Astrocyte (in vitro differentiated cells and primary cell): ENCODE data around the gene HMGCS2. TPM values are rescaled to one million over a fixed set of nuclear protein-coding genes. Genes with fewer than 3 reads are reported as not detected.

Source experiments
- DNase-seq: peaks from one replicate; pipeline ENCODE4 v3.0.0-alpha.2; 2010; ENCODE audit warnings: low read depth
- FAIRE-seq: peaks from 2 replicates; lab custom pipeline; 2011; peaks lifted over from hg19 to GRCh38; lab: Jason Lieb, UNC
- H2AFZ ChIP-seq: 2 replicates; pipeline ENCODE4 v1.6.0; 2012; ENCODE audit warnings: low read depth, low read length, inconsistent platforms
- H3K27ac ChIP-seq: 2 replicates; pipeline ENCODE4 v1.5.1; 2011; ENCODE audit warnings: low read depth, low read length, inconsistent platforms
- H3K27me3 ChIP-seq: 2 replicates; pipeline ENCODE4 v1.6.0; 2011; ENCODE audit warnings: low read length, inconsistent platforms; ENCODE audit not compliant: insufficient read depth
- H3K36me3 ChIP-seq: 2 replicates; pipeline ENCODE4 v1.5.1; 2011; ENCODE audit warnings: low read length, inconsistent platforms; ENCODE audit not compliant: insufficient read depth
- H3K4me1 ChIP-seq: 2 replicates; pipeline ENCODE4 v1.5.1; 2011; ENCODE audit warnings: low read length, inconsistent platforms; ENCODE audit not compliant: insufficient read depth
- H3K4me2 ChIP-seq: 2 replicates; pipeline ENCODE4 v1.6.0; 2012; ENCODE audit warnings: low read length, inconsistent platforms
- H3K4me3 ChIP-seq: 2 replicates; pipeline ENCODE4 v1.5.1; 2011; ENCODE audit warnings: low read depth, mild to moderate bottlenecking, low read length, inconsistent platforms; ENCODE audit not compliant: insufficient read depth
- H3K79me2 ChIP-seq: 2 replicates; pipeline ENCODE4 v1.6.0; 2012; ENCODE audit warnings: mild to moderate bottlenecking, low read length, inconsistent platforms; ENCODE audit not compliant: insufficient read depth
- H3K9ac ChIP-seq: 2 replicates; pipeline ENCODE4 v1.6.0; 2012; ENCODE audit warnings: mild to moderate bottlenecking, low read length, inconsistent platforms
- H3K9me3 ChIP-seq: 2 replicates; pipeline ENCODE4 v1.5.1; 2012; ENCODE audit warnings: low read depth, mild to moderate bottlenecking, low read length, inconsistent platforms; ENCODE audit not compliant: insufficient read depth
- H4K20me1 ChIP-seq: 2 replicates; pipeline ENCODE4 v1.6.0; 2012; ENCODE audit warnings: low read length, inconsistent platforms; ENCODE audit not compliant: insufficient read depth
- H3K27ac Mint-ChIP-seq: one replicate; pipeline ENCODE4 v1.8.0; 2021; ENCODE audit warnings: mild to moderate bottlenecking, mixed read lengths; ENCODE audit not compliant: unreplicated experiment
- H3K27me3 Mint-ChIP-seq: one replicate; pipeline ENCODE4 v1.8.0; 2021; ENCODE audit warnings: low read depth, mixed read lengths; ENCODE audit not compliant: unreplicated experiment
- H3K36me3 Mint-ChIP-seq: one replicate; pipeline ENCODE4 v1.8.0; 2021; ENCODE audit warnings: low read depth, mixed read lengths; ENCODE audit not compliant: unreplicated experiment
- H3K4me1 Mint-ChIP-seq: one replicate; pipeline ENCODE4 v1.8.0; 2021; ENCODE audit warnings: low read depth, mixed read lengths; ENCODE audit not compliant: unreplicated experiment
- H3K4me3 Mint-ChIP-seq: one replicate; pipeline ENCODE4 v1.8.0; 2021; ENCODE audit warnings: mild to moderate bottlenecking, moderate library complexity, mixed read lengths; ENCODE audit not compliant: unreplicated experiment
- H3K9me3 Mint-ChIP-seq: one replicate; pipeline ENCODE4 v1.8.0; 2021; ENCODE audit warnings: mild to moderate bottlenecking, mixed read lengths; ENCODE audit not compliant: unreplicated experiment
- EZH2 ChIP-seq: IDR thresholded peaks from 2 replicates; pipeline ENCODE4 v1.6.1; 2012; ENCODE audit warnings: mild to moderate bottlenecking, low read length, inconsistent platforms; ENCODE audit not compliant: insufficient read depth
- total RNA-seq: library from RNA; stranded (reverse); gene quantifications from 2 replicates; pipeline ENCODE4 v1.2.1, GENCODE V29; 2021
- TF ChIP-seq, protein P1 (sequence below): IDR thresholded peaks from 2 replicates; pipeline ENCODE4 v1.5.1; 2011; ENCODE audit warnings: low read depth, mild to moderate bottlenecking, inconsistent platforms, low read length, moderate library complexity; ENCODE audit not compliant: insufficient read depth

Gene HMGCS2
- total RNA-seq, 1 donor from 2014 or later = not detected

- Mint-ChIP-seq H3K27ac (peak overlapping the region; percentile 98), H3K27me3 (peaks cover 7% of the 10 kb centered on the region), H3K9me3 (no peaks in the 10 kb centered on the region), H3K4me3 (peak overlapping the region; percentile 89), H3K4me1 (peaks cover 32% of the 10 kb centered on the region), H3K36me3 (peaks cover 3% of the 10 kb centered on the region)
- Histone ChIP-seq H3K36me3 (no peaks in the 10 kb centered on the region), H3K9ac (no peak overlapping the region), H4K20me1 (peaks cover 12% of the 10 kb centered on the region), H3K4me2 (peak overlapping the region; percentile 99), H3K4me1 (peaks cover 12% of the 10 kb centered on the region), H3K9me3 (no peaks in the 10 kb centered on the region), H3K27me3 (peaks cover 6% of the 10 kb centered on the region), H3K4me3 (peak overlapping the region; percentile 58), H3K79me2 (peaks cover 22% of the 10 kb centered on the region), H2AFZ (no peak overlapping the region), H3K27ac (no peak overlapping the region)
- peak; percentile 22 for DNase-seq
- FAIRE-seq = no peak
- TF ChIP-seq, protein P1, sequence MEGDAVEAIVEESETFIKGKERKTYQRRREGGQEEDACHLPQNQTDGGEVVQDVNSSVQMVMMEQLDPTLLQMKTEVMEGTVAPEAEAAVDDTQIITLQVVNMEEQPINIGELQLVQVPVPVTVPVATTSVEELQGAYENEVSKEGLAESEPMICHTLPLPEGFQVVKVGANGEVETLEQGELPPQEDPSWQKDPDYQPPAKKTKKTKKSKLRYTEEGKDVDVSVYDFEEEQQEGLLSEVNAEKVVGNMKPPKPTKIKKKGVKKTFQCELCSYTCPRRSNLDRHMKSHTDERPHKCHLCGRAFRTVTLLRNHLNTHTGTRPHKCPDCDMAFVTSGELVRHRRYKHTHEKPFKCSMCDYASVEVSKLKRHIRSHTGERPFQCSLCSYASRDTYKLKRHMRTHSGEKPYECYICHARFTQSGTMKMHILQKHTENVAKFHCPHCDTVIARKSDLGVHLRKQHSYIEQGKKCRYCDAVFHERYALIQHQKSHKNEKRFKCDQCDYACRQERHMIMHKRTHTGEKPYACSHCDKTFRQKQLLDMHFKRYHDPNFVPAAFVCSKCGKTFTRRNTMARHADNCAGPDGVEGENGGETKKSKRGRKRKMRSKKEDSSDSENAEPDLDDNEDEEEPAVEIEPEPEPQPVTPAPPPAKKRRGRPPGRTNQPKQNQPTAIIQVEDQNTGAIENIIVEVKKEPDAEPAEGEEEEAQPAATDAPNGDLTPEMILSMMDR = no peak
- no peak for TF ChIP-seq EZH2
Observed at GRCh38 chr1:119713749-119714456, 54.8 kb downstream of the HMGCS2 start.

GRCh38 chr1:119713039-119713748, 55.5 kb downstream of the HMGCS2 start:
- no peak for FAIRE-seq
- no peaks in the 10 kb centered on the region for H3K9me3 ChIP-seq
- H3K27me3 Mint-ChIP-seq = peaks cover 11% of the 10 kb centered on the region

More at GRCh38 chr1:119713039-119713748, 55.5 kb downstream of the HMGCS2 start:
- DNase-seq = peak; percentile 26
- Histone ChIP-seq H4K20me1 (peaks cover 12% of the 10 kb centered on the region), H3K79me2 (peaks cover 22% of the 10 kb centered on the region), H3K4me2 (peak overlapping the region; percentile 99), H3K27ac (no peak overlapping the region), H3K36me3 (no peaks in the 10 kb centered on the region), H3K4me1 (peaks cover 12% of the 10 kb centered on the region), H2AFZ (peak overlapping the region; percentile 67), H3K27me3 (peaks cover 6% of the 10 kb centered on the region), H3K4me3 (peak overlapping the region; percentile 58), H3K9ac (peak overlapping the region; percentile 78)
- Mint-ChIP-seq H3K9me3 (no peaks in the 10 kb centered on the region), H3K4me1 (peaks cover 31% of the 10 kb centered on the region), H3K27ac (peak overlapping the region; percentile 98), H3K36me3 (peaks cover 3% of the 10 kb centered on the region), H3K4me3 (peak overlapping the region; percentile 89)
- TF ChIP-seq, protein P1 = no peak
- no peak for TF ChIP-seq EZH2
